ENCODE results near the gene STXBP6. TPM values are rescaled to one million over a fixed set of nuclear protein-coding genes. Genes with fewer than 3 reads are reported as not detected.
A peak's percentile ranks its signal among the peaks of the same experiment; 100 is the strongest.

Gene STXBP6
- total RNA-seq, 4 donors from 2014 or later, result 44.1 to 120 (median 67.4) TPM

DNA sequence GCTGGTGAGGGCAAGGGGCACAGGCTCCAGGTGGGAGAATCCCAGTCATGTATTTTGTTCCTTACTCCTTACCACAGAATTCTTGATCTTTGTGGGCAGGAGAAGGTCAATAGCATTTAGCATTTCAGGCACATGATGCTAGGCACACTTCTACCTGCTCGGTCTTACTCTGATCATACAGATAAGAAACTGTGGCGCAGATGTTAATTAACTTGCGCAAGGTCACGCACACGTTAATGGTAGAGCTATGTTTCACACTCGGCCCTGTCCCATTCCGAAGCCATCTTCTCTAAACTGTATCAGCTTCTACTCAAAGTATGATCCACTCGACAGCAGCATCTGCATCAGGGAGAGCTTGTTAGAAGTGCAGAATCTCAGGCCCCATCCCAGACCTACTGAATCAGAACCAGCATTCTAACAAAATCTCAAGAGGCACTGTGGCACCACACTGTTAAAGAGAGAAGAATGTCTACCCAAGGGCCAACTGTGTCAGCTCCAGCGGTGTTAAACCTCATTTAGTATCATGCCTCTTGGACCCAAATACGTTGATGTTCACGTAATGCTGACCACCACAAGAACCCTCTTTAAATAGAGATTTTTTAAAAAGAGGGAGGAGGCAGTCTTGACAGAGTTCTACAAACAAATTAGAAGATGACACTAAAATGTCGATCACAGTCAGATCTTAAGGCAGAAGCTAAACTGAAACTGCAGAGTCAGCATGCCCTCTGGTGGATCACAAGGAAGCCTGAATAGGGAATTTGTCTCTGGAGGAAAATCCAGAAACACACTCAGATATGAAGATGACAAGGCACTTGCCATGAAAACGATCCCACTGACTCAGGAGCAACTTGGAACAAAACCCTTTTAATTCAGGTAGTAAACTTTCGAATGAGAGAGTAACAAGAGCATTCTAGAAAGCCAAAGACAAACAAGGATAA lies 7.3 kb downstream of the STXBP6 start:
- TF ChIP-seq, protein P1, sequence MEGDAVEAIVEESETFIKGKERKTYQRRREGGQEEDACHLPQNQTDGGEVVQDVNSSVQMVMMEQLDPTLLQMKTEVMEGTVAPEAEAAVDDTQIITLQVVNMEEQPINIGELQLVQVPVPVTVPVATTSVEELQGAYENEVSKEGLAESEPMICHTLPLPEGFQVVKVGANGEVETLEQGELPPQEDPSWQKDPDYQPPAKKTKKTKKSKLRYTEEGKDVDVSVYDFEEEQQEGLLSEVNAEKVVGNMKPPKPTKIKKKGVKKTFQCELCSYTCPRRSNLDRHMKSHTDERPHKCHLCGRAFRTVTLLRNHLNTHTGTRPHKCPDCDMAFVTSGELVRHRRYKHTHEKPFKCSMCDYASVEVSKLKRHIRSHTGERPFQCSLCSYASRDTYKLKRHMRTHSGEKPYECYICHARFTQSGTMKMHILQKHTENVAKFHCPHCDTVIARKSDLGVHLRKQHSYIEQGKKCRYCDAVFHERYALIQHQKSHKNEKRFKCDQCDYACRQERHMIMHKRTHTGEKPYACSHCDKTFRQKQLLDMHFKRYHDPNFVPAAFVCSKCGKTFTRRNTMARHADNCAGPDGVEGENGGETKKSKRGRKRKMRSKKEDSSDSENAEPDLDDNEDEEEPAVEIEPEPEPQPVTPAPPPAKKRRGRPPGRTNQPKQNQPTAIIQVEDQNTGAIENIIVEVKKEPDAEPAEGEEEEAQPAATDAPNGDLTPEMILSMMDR (IDR thresholded peaks at IDR 0.05), result peak; percentile 15 to 72 (median 50)
- TF ChIP-seq POLR2A (IDR thresholded peaks at IDR 0.05), result no peak
- no peaks in the 10 kb centered on the region for H3K9me3 ChIP-seq
- no peak overlapping the region for H3K4me3 ChIP-seq (replicated peaks in 1 of 3)
- no peaks in the 10 kb centered on the region for H3K27me3 ChIP-seq
- intact Hi-C loops (cut with DNase I), result loop anchor here (10.0 kb wide), 2 partner anchors 92 to 228 kb away; no protein-coding TSS in a partner anchor
- peaks cover 27 to 31% of the 10 kb centered on the region in 2 donors for H3K4me1 ChIP-seq
- H3K27ac ChIP-seq, result no peak overlapping the region
- 82 to 85% methylated on average over 14 of the region's 14 CpGs for WGBS, 2 donors
- H3K36me3 ChIP-seq, result no peaks in the 10 kb centered on the region
- peak in 1 of 2 donors; percentile 33 for DNase-seq

DNA sequence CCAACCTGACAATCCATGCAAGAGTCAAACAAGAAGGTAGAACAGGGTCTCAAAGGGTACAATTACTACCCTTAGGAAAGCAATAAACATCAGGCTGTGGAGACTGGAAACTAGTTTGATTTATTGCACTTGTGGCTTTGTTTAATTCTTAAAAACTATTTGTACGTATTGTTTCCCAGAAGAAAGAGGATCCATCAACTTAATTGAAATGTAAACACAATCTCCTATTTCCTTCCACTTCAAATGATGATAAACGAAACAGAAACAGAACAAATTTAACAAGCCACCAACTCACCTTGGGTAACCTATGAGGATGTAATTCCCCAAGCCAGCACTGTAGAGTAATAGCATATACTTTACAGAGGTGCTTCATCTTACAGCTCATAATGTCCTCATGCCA lies 8.0 kb downstream of the STXBP6 start:
- Histone ChIP-seq H3K36me3 (no peaks in the 10 kb centered on the region), H3K27ac (peak overlapping the region in 2 of 3 donors; percentile 7 to 29), H3K4me1 (peaks cover 27 to 37% of the 10 kb centered on the region in 2 donors), H3K9me3 (no peaks in the 10 kb centered on the region), H3K4me3 (replicated peaks in 1 of 3) (no peak overlapping the region), H3K27me3 (no peaks in the 10 kb centered on the region)
- no peak for DNase-seq
- intact Hi-C loops (cut with DNase I), result loop anchor here (10.0 kb wide), 2 partner anchors 93 to 227 kb away; no protein-coding TSS in a partner anchor
- TF ChIP-seq POLR2A (IDR thresholded peaks at IDR 0.05), result no peak
- TF ChIP-seq, protein P1 (IDR thresholded peaks at IDR 0.05), result no peak
- 74 to 80% methylated on average over 2 of the region's 2 CpGs for WGBS, 2 donors

DNA sequence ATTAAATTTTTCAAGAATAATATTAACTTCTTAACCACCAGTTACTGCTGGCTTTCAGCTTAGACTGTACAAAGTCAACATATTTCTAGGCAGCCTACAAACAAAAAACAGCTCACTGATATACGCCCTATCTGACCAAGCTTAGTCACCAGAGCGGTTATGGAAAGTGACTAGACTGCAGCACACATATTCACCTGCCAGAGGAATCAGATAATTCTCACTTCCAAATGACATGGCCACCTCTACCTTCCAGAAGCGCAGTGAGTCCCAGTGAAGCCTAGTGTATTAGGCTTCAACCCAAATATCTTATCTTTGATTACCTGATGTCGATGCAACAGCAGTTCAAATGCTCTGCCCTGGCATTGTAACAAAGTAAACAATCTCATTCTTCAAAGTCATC lies 8.5 kb downstream of the STXBP6 start:
- WGBS, 2 donors, result 75 to 76% methylated on average over 4 of the region's 4 CpGs
- Histone ChIP-seq H3K4me1 (peaks cover 29 to 36% of the 10 kb centered on the region in 2 donors), H3K27me3 (no peaks in the 10 kb centered on the region), H3K36me3 (no peaks in the 10 kb centered on the region), H3K9me3 (no peaks in the 10 kb centered on the region), H3K27ac (peak overlapping the region in 2 of 3 donors; percentile 7 to 29), H3K4me3 (replicated peaks in 1 of 3) (no peak overlapping the region)
- intact Hi-C loops (cut with DNase I), result loop anchor here (10.0 kb wide), 2 partner anchors 93 to 227 kb away; no protein-coding TSS in a partner anchor
- DNase-seq, result no peak
- no peak for TF ChIP-seq POLR2A (IDR thresholded peaks at IDR 0.05)
- TF ChIP-seq, protein P1 (IDR thresholded peaks at IDR 0.05), result no peak

DNA sequence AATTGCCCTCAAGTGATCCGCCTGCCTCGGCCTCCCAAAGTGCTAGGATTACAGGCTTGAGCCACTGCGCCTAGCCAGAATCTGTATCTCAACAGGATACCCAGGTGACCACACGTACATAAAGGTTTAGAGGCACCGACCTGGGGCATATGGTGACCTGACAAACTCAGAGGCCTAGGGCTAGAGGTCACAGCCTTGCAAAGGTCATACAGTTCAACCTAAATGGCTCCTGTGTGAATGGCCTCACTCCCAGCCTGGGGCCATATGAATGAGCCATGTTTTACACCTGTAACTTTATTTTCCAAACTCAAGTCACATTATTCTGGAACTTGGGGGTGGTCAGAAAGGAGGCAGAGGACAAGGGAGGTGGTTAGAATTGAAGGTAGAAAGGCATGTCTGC lies 10.0 kb downstream of the STXBP6 start:
- DNase-seq, result no peak
- Histone ChIP-seq H3K27ac (no peak overlapping the region), H3K36me3 (no peaks in the 10 kb centered on the region)

More for the DNA sequence above, 10.0 kb downstream of the STXBP6 start:
- no peaks in the 10 kb centered on the region for H3K27me3 ChIP-seq
- WGBS, 2 donors, result 96 to 100% methylated on average over 5 of the region's 5 CpGs
- peaks cover 25 to 30% of the 10 kb centered on the region in 2 donors for H3K4me1 ChIP-seq
- no peaks in the 10 kb centered on the region for H3K9me3 ChIP-seq
- no peak for TF ChIP-seq POLR2A (IDR thresholded peaks at IDR 0.05)
- TF ChIP-seq, protein P1 (IDR thresholded peaks at IDR 0.05), result no peak
- H3K4me3 ChIP-seq (replicated peaks in 1 of 3), result no peak overlapping the region
- intact Hi-C loops (cut with DNase I), result loop anchor here (10.0 kb wide), 2 partner anchors 95 to 225 kb away; no protein-coding TSS in a partner anchor
